NK-92 treated with Interleukin-12 subunit alpha and Interleukin-12 subunit beta, amount 100 ng/mL, for 24 hours (cell line): Measurements from ENCODE around the gene CRYM.
"Not testable (repeated sequence)": the region's sequence is repeated elsewhere in the genome, so short reads cannot be mapped to it uniquely, and the experiment has no call there.

Experiments
- DNase-seq: peaks from one replicate; lab custom pipeline; 2025; lab: John Stamatoyannopoulos, UW

Gene CRYM

DNA sequence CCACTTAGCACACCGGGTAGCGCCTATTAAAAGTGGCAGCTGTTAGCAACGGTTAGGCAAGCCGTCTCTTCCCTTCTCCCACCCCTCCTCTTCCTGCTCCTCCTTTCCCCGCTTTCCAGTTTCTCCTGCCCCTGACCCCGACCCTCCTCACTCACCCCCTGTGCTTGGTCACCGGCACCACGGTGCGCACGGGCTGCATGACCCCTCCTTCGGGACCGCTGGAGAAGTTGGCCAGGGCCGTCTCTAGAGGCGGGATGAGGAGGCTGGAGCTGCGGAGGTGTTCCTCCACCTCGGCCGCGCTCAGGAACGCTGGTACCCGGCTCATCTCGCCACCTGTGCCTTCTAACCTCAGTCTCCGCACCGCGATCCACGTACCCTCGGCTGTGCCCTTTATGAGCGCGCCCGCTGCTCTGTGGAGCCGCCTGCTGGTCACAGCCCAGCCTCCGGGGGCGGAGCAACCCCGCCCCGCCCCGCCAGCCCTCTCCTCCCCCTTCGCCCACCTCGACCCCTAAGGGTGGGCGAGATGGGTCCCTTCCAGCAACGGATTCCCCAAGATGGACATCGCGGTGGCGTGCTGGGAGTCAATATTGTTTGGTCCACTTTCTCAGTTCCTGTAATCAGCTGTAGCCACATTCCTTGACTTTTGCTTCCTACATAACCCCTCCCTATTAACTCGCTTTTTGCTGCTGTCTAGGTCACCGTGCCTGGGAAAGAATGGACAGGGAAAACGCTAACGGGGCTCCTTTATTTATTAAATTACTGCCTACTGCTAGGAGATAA lies at the start of gene CRYM:
TSS of gene CRYM (minus strand) at position 364 of the 780 bp plus-strand sequence. CDS start at position 325, 39 bp downstream.
- DNase-seq = no peak

DNA sequence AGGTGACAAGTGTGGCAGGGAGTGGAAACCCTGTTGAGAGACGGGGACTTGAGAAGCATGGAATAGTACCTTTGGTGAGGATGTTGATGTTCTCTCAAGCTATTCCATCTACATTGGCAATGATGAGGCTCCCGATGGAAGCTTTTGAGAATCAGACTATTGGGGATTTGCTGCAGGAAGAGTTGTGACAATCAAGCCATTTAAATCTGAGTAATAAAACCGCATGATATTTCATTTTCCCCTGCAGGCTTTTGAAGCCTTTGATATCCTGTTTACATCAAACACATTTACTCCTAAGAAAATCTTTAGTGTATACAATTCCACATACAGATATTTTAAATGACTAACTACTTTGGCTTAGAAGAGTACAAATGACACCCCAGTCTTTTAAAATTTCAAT lies 49.0 kb upstream of the CRYM start:
- no peak for DNase-seq

GRCh38 chr16:21326459-21326858 lies 48.4 kb upstream of the CRYM start:
- no peak for DNase-seq

DNA sequence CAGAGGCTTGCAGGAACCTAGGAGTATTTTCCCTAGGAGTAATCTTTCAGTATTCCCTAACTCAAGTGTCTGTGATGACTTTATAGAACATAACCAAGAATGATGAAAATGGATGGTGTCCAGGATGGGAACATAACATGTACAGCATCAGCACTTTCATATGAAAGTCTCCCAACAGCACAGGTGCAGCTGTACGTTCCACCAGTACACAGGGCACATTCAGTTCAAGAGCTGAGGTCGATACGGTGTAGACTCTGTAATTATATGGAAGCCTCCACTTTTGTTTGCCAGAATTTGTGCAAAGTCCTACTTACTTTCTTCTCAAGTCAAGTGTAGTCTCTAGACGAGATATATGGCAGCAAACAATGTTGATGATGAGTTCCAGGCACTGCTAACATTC lies 46.2 kb upstream of the CRYM start:
- DNase-seq = no peak

DNA sequence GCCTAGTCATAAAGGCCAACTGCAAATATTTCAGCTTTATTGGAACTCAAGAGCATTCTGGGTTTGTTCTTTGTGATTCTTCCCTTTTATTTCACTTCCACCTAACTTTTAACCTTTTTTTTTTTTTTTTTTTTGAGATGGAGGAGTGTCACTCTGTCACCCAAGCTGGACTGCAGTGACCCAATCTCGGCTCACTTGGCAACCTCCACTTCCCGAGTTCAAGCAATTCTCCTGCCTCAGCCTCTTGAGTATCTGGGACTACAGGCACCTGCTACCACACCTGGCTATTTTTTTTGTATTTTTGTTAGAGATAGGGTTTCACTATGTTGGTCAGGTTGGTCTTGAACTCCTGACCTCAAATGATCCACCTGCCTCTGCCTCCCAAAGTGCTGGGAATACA lies 44.2 kb upstream of the CRYM start:
- DNase-seq = not testable (repeated sequence)

- no peak for DNase-seq
Observed at GRCh38 chr16:21321736-21322135, 43.6 kb upstream of the CRYM start.

- no peak for DNase-seq
Observed at GRCh38 chr16:21314339-21314738, 36.2 kb upstream of the CRYM start.

GRCh38 chr16:21312863-21313372 lies 34.8 kb upstream of the CRYM start:
- not testable (repeated sequence) for DNase-seq

- not testable (repeated sequence) for DNase-seq
Observed at GRCh38 chr16:21312046-21312445, 34.0 kb upstream of the CRYM start.

GRCh38 chr16:21306712-21307111 lies 28.6 kb upstream of the CRYM start:
- DNase-seq = not testable (repeated sequence)

DNA sequence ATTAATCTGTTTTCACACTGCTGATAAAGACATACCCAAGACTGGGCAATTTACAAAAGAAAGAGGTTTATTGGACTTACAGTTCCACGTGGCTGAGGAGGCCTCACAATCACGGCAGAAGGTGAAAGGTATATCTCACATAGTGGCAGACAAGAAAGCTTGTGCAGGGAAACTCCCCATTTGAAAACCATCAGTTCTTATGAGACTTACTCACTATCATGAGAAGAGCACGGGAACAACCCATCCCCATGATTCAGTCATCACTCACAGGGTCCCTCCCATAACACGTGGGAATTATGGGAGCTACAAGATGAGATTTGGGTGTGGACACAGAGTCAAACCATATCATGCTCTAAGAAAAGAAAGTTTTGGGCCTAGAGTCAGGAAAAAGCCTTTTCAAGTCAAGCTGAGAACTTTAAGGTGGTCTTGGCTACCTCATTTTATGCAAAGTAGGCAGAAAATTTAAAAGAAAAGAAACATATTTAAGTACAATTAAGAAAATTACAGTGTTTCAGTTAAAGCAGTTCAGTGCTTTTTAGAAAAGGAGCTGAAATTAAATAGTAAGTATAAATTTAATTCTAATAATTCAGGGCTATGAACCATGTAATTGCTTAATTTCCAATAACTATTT lies 24.9 kb upstream of the CRYM start:
- DNase-seq = no peak

DNA sequence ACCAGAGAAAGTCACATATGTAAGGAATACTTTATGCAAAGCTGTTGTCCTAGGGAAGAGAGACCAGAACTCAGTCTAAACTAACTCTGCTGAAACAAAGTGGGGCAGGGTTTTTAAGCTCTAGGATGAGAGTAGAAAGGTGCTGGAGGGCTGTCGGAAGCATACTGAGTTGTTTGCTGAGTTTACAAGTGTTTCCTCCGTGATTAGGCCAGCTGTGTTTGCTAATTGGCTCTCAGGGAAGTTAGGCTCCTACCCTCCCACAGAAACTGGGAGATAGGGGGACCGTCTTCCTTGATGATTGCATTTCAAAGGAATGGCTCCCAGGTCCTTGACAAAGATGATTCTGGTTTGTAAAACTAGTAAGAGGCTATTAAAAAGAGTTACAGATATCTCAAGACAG lies 24.4 kb upstream of the CRYM start:
- DNase-seq = no peak

- DNase-seq = no peak
Observed at GRCh38 chr16:21301895-21302291, 23.8 kb upstream of the CRYM start.

DNA sequence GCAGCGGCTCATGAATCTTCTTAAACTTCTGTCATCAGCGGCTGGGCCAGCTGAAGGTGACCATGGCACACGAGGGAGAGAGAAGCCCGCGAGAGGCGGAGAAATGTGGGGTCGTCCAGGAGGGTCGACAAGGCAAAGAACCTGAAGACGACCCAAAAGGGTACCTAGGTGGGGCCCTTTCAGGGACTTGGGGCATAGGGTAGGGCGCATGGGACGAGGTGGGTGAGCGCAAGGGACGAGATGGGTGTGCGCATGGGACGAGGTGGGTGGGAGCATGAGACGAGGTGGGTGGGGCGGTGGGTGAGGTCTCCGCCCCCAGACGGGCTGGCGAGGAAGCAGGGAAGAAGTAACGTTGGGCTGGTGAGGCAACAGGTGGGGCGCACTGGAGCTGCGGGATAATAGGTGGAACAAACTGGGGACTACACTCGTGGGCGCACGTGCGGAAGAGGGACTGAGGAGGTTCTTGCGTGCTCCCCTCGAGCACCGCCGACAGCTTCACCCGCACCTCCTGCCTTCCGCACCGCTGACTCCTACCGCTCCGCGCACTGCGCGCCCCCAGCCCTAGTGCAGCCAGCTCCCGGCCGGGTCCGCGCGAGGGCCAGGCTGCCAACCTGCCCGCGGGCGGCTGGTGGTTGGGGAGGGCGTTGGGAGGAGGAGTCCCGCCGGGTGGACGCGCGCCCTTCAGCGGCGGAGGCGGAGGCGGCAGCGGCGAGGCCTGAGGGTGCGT lies 23.2 kb upstream of the CRYM start:
- no peak for DNase-seq

DNA sequence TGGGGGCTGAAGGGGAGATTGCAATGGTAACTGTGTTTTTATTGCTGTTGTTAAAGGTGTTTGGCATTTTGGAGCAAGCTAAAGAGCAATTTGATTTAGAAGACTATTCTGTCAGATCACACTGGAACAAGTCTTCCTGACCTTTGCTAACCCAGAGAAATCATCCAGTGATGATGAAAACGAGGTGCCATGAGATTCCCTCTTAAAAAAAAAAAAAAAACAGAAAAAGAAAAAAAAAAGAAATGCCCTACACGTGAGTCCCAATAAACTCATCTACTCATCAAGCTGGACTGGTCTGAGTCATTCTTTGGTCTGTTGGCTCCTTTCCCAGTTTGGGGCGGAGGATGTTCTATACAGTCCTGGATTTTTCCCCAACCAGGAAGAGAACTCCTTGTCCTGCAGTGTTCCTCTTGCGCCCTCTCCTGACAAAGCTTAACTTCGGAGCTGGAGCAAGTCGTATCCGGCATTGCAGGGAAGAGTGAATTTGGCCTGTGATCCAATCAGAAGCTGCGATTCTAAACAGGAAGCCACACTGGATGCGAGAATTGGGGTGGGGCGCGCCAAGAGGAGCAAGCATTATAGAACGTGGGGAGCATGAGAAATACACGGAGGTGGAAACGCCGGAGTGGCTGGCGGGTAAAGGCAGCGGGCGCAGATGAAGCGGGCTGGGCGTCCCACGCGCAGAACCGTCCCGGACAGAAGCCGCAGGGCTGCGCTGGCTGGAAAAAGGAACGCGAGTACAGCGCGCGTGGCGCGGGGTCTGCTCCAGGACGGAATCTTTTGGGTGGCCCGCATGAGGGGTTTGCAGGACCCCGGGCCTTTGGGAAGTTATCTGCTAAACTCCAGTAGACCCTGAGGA lies 22.4 kb upstream of the CRYM start:
- no peak for DNase-seq

DNA sequence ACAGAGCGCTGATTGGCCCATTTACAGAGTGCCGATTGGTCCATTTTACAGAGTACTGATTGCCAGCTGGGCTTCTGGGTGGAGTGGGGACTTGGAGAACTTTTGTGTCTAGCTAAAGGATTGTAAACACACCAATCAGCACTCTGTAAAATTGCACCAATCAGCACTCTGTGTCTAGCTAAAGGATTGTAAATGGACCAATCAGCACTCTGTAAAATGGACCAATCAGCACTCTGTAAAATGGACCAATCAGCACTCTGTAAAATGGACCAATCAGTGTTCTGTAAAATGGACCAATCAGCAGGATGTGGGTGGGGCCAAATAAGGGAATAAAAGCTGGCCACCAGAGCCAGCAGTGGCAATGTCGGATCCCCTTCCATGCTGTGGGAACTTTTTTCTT lies 11.7 kb upstream of the CRYM start:
- DNase-seq = not testable (repeated sequence)

DNA sequence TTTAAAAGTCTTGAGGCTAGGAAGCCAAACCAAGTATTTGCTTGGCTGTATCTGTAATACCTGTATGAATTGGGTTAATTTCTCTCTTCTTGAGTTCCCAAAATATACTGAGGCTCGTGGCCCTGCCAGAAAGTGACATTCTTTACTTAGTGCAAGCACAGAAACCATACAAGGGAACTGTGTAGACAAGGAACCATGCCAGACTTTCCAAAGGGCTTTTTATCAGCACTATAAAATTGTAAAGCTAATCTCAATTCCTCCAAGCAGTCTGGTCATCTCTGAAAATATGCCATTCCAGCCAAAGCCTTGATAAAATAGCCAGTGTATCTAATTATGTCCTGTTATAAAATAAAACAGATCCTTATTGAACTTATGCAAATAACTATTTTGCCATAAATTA lies 7.2 kb upstream of the CRYM start:
- no peak for DNase-seq

DNA sequence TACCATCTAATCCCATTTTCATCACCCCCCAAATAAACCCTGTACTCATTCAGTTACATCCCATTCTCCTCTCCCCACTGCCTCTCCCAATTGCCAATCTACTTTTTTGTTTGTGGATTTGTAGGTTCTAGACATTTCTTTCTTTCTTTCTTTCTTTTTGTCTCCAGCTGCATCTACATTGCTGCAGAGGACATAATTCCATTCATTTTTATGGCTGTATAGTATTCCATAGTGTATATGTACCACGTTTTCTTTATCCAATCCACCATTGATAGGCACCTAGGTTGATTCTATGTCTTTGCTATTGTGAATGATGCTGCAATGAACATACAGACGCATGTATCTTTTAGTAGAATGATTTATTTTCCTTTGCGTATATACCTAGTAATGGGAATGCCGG lies 6.3 kb upstream of the CRYM start:
- no peak for DNase-seq

DNA sequence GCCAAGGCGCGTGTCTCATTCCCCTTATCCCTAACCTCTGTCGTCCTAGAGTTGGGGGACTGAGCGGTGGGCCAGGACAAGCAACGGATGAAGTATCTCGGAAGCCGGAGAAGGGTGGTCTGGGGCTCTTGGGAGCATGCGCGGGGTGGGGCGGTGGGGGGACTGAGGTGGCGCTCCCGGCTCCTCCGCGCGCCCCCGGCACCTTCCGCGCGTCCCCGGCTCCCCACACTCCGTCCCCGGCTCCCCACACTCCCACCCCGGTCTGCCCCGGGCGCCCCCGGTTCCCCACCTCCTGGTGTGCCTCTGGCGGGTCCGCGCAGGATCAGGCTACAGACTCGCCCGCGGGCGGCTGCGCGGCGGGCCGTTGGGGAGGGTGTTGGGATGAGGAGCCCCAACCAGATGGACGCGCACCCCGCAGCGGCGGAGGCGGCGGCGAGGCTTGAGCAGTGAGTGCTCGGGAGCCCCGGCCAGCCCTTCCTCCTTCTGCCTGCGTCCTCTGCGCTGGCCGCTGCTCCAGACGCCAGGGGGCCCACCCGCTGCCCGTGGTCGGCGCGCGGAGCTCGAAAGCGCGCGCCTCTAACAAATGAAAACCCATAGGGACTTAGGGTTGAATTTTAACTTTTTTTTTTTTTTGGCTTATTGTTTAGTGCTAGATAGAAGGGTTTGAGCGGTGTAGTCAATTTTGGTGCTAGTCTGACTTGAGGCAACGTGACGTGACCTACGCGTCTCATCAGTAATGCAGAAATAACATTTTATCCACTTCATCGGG lies 5.6 kb upstream of the CRYM start:
- DNase-seq = no peak

GRCh38 chr16:21281698-21282389 lies 3.8 kb upstream of the CRYM start:
- no peak for DNase-seq
